ENCODE data around the gene ROCK1.

The ROCK1 gene

GRCh38 chr18:21101172-21101571 lies 10.4 kb downstream of the ROCK1 start:
- no peak for DNase-seq

DNA sequence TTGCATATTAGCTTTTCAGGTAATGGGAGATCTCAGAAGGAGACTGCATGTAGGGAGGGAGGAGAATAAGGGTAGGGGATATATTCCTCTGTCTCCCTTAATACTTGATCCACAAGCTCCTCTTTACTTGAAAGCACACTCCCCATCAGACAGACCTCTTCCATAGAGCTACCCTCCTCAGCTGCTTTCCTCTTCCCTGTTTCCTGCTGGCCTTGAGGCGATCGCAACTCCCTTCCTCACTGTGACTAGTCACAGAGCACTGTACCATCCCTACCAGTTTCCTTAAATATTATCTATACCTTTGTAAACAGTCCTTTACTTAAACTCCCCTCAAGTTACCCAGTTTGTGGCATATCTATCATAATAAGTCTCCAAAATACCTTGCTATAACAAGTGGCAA lies 10.9 kb downstream of the ROCK1 start:
- no peak for DNase-seq

DNA sequence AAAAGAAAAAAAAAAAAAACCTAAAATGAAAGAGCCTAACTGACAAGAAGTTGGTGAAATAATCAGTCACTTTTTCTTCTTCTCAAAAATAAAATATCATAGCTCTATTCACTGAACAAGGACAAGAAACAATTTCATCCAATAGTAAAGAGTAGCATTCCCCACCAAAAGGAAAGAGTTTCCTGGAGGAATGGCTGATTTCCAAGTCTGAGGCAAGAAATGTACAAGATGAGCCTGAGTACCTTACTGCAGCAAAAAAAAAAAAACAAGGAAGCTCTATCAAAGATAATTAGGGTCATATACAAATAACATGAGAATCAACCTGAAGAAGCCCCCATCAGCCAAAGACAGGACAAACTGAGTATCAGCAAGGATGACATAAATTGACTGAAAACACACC lies 11.5 kb downstream of the ROCK1 start:
- no peak for DNase-seq

DNA sequence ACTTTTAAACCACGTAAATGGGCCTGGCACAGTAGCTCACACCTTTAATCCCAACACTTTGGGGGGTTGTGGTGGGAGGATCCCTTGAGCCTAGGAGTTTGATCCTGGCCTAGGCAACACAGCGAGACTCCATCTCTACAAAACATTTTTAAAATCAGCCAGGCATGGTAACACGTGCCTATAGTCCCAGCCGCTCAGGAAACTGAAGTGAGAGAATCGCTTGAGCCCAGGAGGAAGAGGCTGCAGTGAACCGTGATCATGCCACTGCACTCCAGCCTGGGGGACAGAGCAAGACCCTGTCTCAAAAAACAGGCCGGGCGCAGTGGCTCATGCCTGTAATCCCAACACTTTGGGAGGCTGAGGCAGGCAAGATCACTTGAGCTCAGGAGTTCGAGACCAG lies 12.2 kb downstream of the ROCK1 start:
- DNase-seq = no peak

DNA sequence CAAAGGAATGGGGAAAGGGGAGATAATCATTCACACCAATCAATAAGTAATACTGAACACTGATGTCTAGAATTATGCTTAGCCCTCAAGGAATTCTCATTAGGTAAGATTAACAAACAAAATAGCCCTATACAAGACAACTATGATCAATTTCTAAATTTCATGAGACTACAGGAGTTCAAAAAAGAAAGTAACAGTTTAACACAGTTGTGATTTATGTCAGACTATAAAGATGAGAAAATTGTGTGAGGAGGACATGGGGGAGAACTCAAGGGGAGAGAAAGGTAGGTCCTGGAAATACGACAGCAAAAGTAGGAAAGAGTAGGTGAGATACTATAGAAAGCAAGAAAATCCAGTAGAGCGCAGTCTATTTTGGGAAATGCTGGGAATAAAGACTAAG lies 14.9 kb downstream of the ROCK1 start:
- no peak for DNase-seq

DNA sequence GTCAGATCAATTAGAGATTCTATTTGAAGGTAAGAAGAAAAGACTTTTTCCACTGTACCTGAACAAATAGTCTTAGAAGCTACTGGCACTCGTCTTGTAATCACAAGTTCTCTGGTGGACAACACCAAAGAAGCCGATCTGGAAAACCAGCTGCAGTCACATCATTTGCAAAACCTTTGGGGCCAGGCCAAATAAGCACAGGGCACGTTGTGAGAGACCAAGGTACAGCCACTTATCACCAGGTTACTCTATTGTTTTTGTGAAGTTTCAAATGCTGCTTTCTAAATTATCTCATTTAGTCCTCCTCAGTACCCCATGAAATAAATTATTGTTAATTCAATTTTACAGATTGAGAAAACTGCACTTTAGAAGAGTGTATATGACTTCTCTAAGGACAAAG lies 18.5 kb downstream of the ROCK1 start:
- no peak for DNase-seq

GRCh38 chr18:21090680-21091079 lies 20.9 kb downstream of the ROCK1 start:
- no peak for DNase-seq

DNA sequence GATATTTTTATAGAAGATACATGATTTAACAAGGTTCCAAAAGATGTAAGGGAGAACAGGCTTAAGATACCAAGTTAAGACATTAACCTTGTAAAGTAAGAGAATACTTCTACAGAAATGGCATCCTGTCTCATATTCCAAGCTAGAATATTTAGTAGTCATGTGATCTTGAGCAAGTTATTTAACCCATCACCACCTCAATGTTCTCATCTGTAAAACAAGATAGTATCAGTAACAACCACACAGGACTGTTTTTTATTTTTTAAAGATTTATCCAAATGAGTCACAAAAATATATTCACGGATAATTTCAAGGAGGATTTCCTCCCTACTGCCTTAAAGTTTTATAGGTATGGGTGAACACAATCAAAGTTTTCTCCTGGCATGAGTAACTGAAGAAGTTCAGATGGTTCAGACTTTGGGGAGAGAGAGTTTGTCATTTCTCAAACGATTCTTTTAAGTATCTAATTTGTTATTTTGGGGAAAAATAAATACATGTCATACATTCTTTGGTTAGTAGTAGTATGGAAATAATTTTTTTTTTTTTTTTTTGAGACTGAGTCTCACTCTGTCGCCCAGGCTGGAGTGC lies 25.9 kb downstream of the ROCK1 start:
- DNase-seq = no peak

DNA sequence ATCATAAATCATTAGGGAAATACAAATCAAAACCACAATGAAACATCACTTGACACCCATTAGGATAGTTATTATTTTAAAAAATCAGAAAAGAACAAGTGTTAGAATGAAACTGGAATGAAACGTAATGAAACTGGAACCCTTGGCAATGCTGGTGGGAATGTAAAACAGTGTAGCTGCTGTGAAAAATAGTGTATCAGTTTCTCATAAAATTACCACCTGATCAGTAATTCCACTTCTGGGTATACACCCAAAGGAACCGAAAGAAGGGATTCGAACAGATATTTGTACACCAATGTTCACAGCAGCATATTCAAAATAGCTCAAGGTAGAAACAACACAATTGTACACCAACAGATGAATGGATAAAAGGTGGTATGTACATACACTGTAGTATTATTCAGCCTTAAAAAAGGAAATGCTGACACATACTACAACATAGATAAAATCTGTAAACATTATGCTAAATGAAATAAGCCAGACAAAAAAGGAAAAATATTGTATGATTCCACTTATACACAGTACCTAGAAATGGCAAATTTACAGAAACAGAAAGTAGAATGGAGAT lies 27.0 kb downstream of the ROCK1 start:
- DNase-seq = no peak

- DNase-seq = no peak
Measured at GRCh38 chr18:21083017-21083416, 28.6 kb downstream of the ROCK1 start.

DNA sequence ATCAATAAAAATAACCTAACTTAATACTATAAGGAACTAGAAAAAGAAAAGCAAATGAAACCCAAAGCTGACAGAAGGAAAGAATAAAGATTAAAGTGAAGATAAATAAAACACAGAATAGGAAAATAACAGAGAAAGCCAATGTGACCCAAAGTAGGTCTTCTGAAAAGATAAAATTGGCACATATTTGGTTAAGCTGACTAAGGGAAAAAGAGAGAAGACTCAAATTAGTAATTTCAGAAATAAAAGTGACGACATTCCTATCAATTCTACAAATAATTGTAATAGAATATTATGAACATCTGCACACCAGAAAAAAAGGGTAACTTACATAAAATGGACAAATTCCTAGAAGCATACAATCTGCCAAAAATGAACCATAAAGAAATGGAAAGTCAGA lies 30.2 kb downstream of the ROCK1 start:
- no peak for DNase-seq

DNA sequence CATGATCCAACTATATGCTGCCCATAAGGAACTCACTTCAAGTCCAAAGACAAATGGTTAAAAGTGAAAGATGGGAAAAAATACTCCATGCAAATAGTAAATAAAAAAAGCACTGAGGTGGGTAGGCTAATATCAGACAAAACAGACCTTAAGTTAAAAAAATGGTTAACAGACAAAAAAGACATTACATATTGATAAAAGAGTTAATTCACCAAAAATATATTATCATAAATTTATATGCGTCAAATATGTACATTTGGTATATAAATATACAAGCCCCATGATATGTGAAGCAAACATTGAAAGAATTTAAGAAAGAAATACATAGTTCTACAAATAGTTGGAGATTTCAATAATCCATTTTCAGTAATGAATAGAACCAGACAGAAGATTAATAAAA lies 31.0 kb downstream of the ROCK1 start:
- DNase-seq = no peak

DNA sequence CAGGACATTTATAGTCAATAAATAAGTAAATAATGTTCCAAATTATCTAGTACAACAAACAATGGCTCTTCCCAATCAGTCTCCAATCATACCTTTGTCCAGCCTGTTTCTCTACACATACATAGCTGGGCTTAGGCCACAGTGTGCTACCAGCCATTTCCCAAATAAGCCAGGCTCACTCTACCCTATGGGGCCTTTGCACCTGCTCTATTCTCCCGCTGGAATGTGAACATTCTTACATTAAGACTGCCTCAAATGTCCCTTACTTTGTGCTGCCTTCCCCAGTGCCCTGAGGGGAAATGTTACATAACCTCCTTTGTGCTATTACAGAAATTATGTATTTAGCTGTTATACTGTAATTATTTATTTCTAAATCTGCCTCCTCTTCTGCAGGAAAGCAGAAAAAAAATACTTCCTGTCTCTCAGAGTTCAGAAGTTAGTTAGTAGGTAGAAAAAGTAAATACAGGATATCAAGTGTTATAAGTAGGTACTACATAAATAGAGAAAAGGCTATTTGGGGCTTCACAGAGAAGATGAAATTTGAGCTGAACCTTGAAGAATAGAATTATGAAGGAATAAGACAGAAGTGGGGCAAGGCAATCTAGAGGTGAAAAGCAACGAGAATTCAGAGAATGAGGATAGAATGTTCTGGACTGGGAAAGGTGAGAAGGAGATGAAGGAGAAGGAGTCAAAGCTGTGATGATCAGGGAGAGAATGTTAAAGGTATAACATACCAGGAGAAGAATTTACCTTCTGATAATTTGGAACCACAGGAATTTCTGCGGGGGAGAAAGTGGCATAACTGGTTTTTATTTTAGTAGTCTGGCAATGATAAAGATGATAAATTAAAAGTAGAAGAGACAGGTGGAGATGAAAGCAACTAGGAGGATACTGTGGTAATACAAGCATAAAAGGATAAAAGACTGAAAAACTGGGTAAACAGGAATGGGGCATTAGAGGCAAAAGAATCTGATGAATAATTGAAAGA lies 37.0 kb downstream of the ROCK1 start:
- DNase-seq = no peak

GRCh38 chr18:21073180-21073579 lies 38.4 kb downstream of the ROCK1 start:
- DNase-seq = no peak

DNA sequence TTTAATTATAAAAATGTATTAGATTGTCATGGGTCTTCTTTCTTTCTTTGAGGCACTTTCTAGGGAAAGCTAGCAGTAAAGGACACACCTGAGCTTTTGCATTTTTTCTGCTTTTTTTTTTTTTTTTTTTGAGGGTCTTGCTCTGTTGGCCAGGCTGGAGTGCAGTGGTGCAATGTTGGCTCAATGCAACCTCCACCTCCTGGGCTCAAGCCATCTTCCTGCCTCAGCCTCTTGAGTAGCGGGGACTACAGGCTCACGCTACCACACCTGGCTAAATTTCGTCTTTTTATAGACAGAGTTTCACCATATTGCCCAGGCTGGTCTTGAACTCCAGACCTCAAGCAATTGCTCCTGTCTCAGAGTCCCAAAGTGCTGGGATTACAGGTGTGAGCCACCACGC lies 40.5 kb downstream of the ROCK1 start:
- DNase-seq = no peak

- DNase-seq = no peak
Measured at GRCh38 chr18:21069468-21069867, 42.1 kb downstream of the ROCK1 start.

DNA sequence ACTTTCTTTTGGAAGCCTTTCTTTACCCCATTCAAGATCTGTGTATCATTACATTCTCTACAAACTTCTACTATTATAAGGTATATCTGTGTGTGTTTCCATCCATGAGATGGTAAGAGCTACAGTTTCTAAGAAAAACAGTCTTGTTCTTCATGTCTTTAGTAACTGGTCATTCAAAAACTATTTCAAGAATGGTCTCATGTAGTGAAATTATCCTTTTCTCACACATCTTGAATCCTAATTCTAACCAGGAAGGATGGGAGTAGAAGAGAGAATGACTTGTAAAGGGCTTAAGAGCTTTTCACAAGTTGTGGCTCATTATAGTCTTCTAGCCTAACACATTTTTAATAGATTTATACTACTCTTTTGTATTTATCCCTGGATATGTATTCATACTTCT lies 47.3 kb downstream of the ROCK1 start:
- no peak for DNase-seq

GRCh38 chr18:21063011-21063410 lies 48.6 kb downstream of the ROCK1 start:
- DNase-seq = no peak

DNA sequence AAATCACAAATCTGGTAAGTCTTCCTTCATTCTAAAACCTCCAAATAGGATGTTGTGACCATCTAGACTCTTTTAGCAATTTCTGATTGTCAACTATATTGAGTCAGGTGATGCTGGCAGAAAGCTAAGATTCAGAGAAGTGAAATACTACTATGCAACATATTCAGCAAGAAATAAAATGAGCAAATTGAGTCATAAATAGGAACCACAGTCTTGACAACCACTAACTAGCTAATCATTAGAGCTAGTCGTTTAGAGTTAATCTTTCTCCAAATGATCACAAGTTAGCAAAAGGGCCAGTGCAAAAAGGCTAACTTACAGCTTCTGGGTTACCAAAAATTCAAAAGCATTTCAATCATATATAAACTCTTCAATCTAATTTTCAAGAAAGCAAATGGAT lies 54.5 kb downstream of the ROCK1 start:
- no peak for DNase-seq

DNA sequence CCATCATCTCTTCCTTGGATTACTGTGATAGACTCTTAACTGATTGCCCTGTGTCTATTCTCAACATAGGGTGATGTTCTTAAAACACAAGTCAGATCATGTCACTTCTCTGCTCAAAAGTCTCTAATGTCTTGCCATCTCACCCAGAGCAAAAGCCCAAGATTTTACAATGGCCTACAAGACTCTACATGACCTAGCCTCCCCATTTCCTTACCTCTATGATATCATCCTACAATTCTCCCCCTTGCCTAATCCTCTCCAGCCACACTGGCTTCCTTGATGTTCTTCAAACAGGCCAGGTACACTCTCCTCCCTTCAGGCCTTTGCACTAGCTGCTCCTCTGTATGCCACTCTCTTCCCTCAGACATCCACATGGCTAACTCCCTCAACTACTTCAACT lies 55.1 kb downstream of the ROCK1 start:
- no peak for DNase-seq

- no peak for DNase-seq
Measured at GRCh38 chr18:21054252-21054821, 57.3 kb downstream of the ROCK1 start.

GRCh38 chr18:21053127-21053526 lies 58.5 kb downstream of the ROCK1 start:
- DNase-seq = no peak

DNA sequence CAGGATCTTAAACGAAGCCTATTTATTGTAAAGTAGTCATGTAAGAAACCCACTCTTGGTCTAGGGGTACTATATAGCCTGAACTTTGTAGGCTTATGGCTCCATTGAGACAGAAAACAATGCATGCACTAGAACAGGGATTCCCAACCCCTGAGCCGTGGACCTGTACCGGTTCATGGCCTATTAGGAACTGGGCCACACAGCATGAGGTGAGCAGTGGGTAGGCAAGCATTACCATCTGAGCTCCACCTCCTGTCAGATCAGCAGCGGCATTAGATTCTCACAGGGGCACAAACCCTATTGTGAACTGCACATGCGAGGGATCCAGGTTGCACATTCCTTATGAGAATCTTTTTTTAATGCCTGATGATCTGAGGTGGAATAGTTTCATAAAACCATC lies 59.2 kb downstream of the ROCK1 start:
- DNase-seq = no peak

- DNase-seq = no peak
Measured at GRCh38 chr18:21051620-21052019, 60.0 kb downstream of the ROCK1 start.
